NCI-H146 treated with DMSO at 0.1 percent for 48 hours (cell line): ENCODE data around the gene FTCDNL1.

Experiments used
- DNase-seq: peaks from one replicate; lab custom pipeline; 2025; ENCODE audit not compliant: unreplicated experiment; lab: John Stamatoyannopoulos, UW

FTCDNL1 gene

GRCh38 chr2:199743415-199744120 is 107.4 kb downstream of the FTCDNL1 start:
- no peak for DNase-seq

- no peak for DNase-seq
These were observed 108.1 kb downstream of the FTCDNL1 start for GRCh38 chr2:199742884-199743283.

GRCh38 chr2:199740111-199740428 is 110.9 kb downstream of the FTCDNL1 start:
- no peak for DNase-seq

GRCh38 chr2:199739413-199740110 is 111.4 kb downstream of the FTCDNL1 start:
- no peak for DNase-seq

GRCh38 chr2:199738727-199739412 is 112.1 kb downstream of the FTCDNL1 start:
- no peak for DNase-seq

- DNase-seq: no peak
These were observed 116.3 kb downstream of the FTCDNL1 start for GRCh38 chr2:199734651-199735050.

- DNase-seq: no peak
These were observed 117.0 kb downstream of the FTCDNL1 start for GRCh38 chr2:199734011-199734410.

GRCh38 chr2:199727801-199728200 is 123.2 kb downstream of the FTCDNL1 start:
- DNase-seq: no peak

GRCh38 chr2:199727306-199727705 is 123.7 kb downstream of the FTCDNL1 start:
- no peak for DNase-seq

- no peak for DNase-seq
These were observed 132.9 kb downstream of the FTCDNL1 start for GRCh38 chr2:199718074-199718473.

- no peak for DNase-seq
These were observed 133.4 kb downstream of the FTCDNL1 start for GRCh38 chr2:199717587-199717907.

GRCh38 chr2:199716807-199717586 is 134.0 kb downstream of the FTCDNL1 start:
- no peak for DNase-seq

GRCh38 chr2:199713746-199714145 is 137.2 kb downstream of the FTCDNL1 start:
- no peak for DNase-seq

- no peak for DNase-seq
These were observed 140.4 kb downstream of the FTCDNL1 start for GRCh38 chr2:199710551-199710950.
